Body of pancreas (tissue), 4 donors: Measurements from ENCODE around the gene ZFAND3.

ENCODE experiments used
- CTCF ChIP-seq, 7 experiments: fragments of 450-650 bp in 4 of 7; fragments of 200-600 bp in 3 of 7; sonication (generic) in 3 of 7; IDR thresholded peaks; one replicate each; pipeline ENCODE4 v1.5.1; 2016 to 2019; ENCODE audit warnings: antibody characterized with exemption in 7 of 7
- POLR2A ChIP-seq, 3 donors: fragments of 450-650 bp; IDR thresholded peaks; one replicate each; pipeline ENCODE4 v1.6.1; 2016; ENCODE audit warnings: antibody characterized with exemption in 3 of 3, mild to moderate bottlenecking in 2 of 3

GRCh38 chr6:38153798-38154345, 334.3 kb downstream of the ZFAND3 start:
- TF ChIP-seq CTCF (IDR thresholded peaks at IDR 0.05) (no peak), POLR2A (IDR thresholded peaks at IDR 0.05) (no peak)
